Activated naive CD4-positive, alpha-beta T cell treated with Interleukin-2 at 50 U/mL for 16 hours (primary cell): ENCODE data around the gene ALOX5AP.

Source experiments
- DNase-seq: peaks from one replicate; pipeline ENCODE4 v3.0.0-alpha.2; 2020

The ALOX5AP gene

GRCh38 chr13:30770929-30771328 is 35.6 kb downstream of the ALOX5AP start:
- DNase-seq: no peak

- DNase-seq: no peak
Observed at GRCh38 chr13:30773561-30773960, 38.2 kb downstream of the ALOX5AP start.

- DNase-seq: peak; percentile 46
Observed at GRCh38 chr13:30774214-30774730, 38.9 kb downstream of the ALOX5AP start.

GRCh38 chr13:30776661-30777060 is 41.3 kb downstream of the ALOX5AP start:
- no peak for DNase-seq

- DNase-seq: no peak
Observed at GRCh38 chr13:30779016-30779415, 43.7 kb downstream of the ALOX5AP start.

DNA sequence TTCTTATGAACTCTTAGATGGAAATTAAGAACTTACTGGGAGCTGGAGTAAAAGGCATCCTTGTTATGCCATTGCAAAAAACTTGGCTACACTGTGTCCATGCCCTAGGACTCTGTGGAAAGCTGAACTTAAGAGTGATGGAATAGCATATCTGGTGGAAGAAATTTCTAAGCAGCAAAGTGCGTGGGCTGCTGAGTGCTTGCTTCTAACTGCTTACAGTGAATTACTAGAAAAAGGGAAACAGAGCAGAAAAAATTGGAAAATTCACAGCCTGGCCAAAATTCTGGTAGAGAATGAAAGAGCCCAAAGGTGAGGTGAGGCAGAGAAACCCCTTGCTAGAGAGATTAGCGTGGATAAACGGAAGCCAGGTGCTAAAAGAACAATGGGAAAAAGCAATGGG is 44.3 kb downstream of the ALOX5AP start:
- DNase-seq: no peak

DNA sequence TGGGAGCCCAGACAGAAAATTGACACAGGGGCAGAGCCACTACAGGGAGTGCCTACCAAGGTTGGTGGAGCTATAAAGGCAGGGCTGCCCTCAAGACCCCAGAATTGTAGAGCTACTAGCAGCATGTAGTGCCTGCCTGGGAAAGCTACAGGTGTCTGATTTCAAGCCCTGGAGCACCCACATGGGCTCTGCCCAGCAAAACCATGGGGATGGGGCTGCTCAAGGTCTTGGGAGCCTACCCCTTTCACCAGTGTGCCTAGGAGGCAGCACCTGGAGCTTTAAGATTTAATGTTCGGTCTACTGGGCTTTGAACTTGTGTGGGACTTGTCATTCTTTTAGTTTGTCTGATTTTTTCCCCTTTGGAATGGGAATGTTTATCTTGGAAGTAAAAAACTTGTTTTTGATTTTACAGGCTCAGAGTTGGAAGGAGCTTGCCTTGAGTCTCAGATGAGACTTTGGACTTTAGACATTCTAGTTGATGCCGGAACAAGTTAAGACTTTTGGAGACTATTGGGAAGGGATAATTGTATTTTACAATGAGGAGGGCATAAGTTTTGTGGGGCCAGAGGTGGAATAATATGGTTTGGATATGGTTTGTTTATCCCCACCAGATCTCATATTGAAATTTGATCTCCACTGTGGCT is 45.1 kb downstream of the ALOX5AP start:
- DNase-seq: no peak

- no peak for DNase-seq
Observed at GRCh38 chr13:30785191-30785850, 50.0 kb downstream of the ALOX5AP start.

- no peak for DNase-seq
Observed at GRCh38 chr13:30786648-30787047, 51.3 kb downstream of the ALOX5AP start.

- no peak for DNase-seq
Observed at GRCh38 chr13:30787738-30788525, 52.6 kb downstream of the ALOX5AP start.

- DNase-seq: no peak
Observed at GRCh38 chr13:30789166-30789862, 54.0 kb downstream of the ALOX5AP start.

- no peak for DNase-seq
Observed at GRCh38 chr13:30790592-30790991, 55.2 kb downstream of the ALOX5AP start.

GRCh38 chr13:30791354-30792001 is 56.1 kb downstream of the ALOX5AP start:
- DNase-seq: no peak

- no peak for DNase-seq
Observed at GRCh38 chr13:30792285-30793000, 57.1 kb downstream of the ALOX5AP start.

DNA sequence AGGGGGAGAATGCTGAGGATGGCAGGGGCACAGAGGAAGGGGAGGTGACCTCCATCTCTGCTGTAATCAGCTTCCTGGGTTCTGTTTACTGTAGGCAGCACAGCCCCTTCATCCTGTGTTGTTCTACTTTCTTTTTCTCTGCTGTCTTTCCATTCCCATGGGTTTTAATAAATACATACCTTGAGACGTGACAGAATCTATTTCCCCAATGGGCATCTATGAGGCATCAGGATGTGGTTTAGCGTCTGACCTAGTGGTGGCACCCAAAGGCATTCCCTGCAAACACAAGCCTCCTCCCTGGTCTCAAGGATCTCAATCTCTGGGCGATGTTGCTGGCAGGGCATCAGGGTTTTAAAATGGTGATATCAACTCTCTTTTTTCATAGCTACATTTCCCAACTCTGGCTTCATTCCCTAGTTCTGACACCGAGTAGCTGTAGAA is 60.8 kb downstream of the ALOX5AP start:
- no peak for DNase-seq

DNA sequence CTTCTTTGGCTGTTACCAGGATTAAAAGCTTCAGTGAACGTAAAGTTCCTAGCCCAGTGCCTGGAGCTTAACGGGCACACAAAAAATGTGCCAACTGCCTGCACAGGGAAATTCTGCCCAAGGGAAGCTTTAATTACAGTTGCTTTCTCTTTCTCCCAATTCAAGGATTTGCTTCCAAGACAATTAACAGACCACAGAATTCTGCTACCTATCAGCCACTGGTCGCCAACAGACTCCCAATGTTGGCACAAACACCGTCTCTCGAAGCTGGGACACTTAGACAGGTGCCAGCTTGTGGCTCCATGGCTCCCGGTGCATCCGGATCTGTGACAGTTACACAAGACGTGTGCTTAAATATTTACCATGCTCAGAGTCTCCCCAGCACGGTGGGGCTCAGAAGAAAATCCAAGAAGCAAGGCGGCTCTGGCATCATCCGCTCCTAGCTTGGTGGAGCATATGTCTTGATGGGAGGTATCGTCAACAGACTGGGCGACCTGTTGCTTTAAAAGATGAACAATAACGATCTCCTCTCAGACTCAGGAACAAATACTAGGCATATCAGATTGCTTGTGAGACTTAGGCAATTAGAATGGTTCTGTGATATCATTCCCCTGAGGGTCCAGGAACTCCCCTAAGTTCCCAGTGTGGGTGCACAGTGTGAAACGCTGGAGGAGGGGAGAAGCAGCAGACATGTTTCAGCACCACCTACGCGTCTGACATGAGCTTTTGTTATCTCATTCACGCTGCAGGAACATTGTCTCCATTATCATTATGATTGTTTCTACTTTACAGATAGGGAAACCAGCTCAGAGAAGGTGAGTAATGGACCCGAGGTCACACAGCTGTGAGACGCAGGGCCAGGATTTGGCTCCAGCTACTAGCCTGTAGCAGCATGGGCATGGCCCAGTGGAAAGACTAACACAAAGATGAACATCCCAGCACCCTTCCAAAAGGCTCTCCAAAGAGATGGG is 61.6 kb downstream of the ALOX5AP start:
- peak; percentile 61 for DNase-seq

- DNase-seq: no peak
Observed at GRCh38 chr13:30797847-30798535, 62.6 kb downstream of the ALOX5AP start.

- DNase-seq: no peak
Observed at GRCh38 chr13:30798776-30799355, 63.5 kb downstream of the ALOX5AP start.

- no peak for DNase-seq
Observed at GRCh38 chr13:30799356-30799824, 64.0 kb downstream of the ALOX5AP start.
